ENCODE data around the gene CD68.

- TF ChIP-seq GATA2 (IDR thresholded peaks at IDR 0.05; ENCODE audit: low read depth, low read length): no peak
- TF ChIP-seq GATA3 (IDR thresholded peaks at IDR 0.05; ENCODE audit: low read depth, low read length): no peak
These were observed 3.0 kb upstream of the CD68 start for GRCh38 chr17:7576432-7576937.
